GM18526 (cell line): ENCODE results near the gene SLC16A12.

ENCODE experiments used
- POLR2A ChIP-seq: IDR thresholded peaks from 3 replicates; pipeline ENCODE4 v1.6.1; 2011; ENCODE audit not compliant: insufficient read length; ENCODE audit errors: extremely low read depth

The SLC16A12 gene

DNA sequence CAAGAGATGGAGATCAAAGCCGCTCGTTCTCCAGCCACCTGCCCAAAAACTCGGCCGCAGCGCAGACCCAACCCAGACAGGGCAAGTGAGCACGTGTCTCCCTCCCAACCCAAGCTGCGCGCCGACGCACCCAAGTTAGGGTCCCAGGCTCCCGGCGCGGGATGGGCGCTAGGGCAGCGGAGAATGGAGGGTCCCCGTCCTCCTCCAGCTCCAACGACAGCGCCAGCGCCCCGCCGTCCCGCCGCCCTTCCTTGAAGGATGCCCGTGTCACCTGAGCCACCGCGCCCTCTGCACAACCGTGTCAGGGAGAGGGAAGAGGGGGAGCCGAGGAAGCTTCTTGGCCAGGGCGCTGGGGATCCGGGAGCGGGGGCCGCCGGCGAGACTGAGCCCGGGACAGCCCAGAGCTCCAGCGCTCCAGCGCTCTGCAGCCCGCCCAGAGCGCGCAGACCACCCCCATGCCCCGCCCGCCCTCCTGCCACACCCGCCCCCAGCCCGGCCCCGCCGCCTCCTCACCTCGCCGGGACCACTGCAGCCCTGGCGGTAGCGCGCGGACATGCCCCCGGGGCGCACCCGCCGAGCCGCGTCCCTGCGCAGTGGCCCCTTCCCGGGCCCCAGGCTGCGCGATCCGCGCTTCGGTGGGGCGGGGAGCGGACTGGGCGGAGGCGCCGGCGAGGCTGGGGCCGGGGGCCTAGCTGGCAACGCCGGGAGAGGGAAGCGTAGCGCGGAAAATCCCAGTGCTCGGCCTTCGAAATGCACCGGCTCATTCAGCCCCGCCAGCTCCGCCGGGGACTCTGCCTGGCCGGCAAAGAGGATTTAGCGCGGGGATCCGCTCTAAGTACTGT is at the start of gene SLC16A12:
SLC16A12 (minus strand) TSS at position 424 of the 842 bp plus-strand sequence. CDS start 73,016 bp downstream, outside the sequence.
- no peak for TF ChIP-seq POLR2A

DNA sequence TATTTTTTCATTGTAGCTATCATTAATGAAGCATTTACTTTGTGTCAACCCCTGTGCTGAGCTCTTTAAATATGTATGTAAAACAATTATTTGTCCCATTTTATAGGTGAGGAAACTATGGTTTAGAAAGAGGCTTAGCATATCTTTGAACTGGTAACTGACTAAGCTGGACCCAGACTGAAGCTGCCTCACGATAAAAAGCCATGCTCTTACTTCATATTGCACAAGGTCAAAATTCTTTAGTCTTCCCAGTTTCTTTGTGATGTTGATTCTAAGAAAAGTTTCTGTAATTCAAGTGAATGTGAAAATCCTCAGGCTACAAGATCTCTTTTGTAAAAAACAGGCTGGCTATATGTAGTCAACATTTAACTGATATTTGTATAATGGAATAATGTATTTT is 46.6 kb upstream of the SLC16A12 start:
- no peak for TF ChIP-seq POLR2A

DNA sequence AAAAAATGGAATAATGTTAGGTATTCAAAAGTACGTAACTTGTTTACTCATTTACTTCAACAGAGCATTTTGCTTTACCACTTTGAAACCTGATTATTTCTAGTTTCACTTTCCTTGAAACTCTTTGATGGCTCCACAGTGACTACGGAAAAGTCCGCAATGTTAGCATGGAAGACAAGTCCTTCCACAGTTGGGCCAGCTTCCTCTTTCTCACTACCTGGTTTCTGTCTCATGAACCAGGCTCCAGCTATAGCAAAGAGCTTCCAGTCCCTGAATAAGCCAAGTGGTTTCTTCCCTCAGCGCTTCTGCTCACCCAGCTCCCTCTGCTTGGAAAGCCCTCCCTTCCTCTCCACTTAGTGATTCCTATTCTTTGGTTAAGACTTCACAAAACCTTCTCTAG is 44.8 kb upstream of the SLC16A12 start:
- TF ChIP-seq POLR2A: no peak

DNA sequence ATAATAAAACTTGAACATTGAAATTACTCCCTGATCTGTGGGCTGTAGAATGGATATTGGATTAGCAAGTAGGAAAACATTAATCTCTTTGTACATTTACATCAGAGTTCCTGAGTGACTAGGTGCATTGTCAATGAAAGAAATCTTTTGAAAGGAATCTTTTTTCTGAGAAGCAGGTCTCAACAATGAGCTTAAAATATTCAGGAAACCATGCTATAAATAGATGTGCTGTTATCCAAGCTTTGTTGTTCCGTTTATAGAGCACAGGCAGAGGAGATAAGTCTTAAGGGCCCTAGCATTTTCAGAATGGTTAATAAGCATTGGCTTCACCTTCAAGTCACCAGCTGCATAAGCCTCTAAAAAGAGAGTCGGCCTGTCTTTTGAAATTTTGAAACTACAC is 41.3 kb upstream of the SLC16A12 start:
- no peak for TF ChIP-seq POLR2A

DNA sequence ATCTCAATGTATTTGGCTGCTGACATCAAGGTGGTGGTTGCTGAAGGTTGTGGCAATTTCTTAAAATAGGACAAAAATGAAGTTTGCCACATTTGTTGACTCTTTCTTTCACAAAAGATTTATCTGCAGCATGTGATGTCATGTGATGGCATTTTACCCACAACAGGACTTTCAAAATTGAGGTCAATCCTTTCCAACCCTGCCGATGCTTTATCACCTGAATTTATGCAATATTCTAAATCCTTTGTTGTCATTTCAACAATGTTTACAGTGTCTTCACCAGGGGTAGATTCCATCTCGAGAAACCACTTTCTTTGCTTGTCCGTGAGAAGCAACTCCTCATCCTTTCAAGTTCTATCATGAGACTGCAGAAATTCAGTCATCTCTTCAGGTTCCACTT is 40.6 kb upstream of the SLC16A12 start:
- TF ChIP-seq POLR2A: no peak

GRCh38 chr10:89575031-89575430 is 39.6 kb upstream of the SLC16A12 start:
- no peak for TF ChIP-seq POLR2A

DNA sequence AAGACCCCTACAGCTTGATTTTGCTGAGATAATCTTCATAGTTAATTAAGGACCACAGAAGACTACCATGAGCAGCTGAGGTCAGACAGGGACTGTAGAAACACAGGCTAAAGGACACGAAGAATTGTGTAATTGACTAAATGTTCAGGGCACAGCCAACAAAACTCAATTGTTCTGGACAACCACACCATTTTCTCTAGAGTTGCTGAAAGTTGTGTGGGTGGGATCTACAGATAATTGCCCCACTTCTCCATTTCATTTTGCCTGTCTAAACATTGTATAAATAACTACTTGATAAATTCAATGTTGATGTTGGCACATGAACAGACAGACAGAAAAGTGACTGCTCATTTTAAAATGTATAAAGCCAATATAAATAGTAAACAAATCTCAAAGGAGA is 39.0 kb upstream of the SLC16A12 start:
- no peak for TF ChIP-seq POLR2A

DNA sequence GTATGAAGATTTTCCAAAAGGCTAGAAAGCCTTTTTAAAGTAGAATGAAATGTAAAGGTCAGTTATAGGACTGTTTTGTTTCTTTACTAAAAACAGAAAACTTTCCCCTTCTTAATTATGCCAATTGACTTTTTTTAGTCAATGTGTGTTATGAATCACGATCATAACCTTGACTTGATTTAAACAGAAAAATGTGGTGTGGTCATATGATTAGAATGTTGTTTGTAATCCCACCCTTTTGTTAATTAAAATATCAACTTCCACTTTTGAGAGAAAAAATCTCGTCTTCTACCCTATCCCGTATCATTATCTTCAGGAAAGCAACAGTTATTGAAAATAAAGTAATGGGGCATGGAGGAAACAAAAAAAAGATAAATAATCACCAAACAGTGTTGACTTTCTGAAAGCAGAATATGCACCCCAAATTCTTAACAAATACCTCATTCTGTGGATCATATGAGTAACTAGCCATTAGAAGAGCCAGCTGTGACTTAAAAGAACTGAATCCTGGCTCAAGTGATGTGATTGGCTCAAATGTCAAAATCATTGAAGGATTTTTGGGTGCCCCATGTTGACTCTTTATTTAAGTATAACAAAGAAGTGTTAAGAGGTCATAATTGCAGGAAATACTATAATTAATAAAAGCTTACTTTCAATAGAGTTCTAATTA is 32.3 kb upstream of the SLC16A12 start:
- TF ChIP-seq POLR2A: no peak

DNA sequence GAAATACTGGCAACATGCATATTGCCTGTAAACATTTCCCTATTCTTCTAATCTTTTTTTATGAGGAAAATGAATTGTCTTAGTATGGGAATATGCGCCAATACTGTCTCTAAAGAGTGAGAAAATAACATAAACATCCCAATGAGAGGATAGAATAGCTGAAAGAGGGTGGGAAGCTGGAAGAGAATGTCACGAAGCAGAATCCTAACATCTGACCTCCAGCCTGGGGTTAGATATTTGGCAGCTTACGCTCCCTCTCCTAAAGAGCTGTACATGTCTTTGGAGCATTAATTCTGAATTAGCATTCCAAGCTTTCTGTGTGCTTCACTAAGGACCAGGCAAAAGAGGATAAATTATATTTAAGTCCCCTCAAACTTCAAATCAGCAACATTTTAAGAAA is 31.6 kb upstream of the SLC16A12 start:
- no peak for TF ChIP-seq POLR2A

DNA sequence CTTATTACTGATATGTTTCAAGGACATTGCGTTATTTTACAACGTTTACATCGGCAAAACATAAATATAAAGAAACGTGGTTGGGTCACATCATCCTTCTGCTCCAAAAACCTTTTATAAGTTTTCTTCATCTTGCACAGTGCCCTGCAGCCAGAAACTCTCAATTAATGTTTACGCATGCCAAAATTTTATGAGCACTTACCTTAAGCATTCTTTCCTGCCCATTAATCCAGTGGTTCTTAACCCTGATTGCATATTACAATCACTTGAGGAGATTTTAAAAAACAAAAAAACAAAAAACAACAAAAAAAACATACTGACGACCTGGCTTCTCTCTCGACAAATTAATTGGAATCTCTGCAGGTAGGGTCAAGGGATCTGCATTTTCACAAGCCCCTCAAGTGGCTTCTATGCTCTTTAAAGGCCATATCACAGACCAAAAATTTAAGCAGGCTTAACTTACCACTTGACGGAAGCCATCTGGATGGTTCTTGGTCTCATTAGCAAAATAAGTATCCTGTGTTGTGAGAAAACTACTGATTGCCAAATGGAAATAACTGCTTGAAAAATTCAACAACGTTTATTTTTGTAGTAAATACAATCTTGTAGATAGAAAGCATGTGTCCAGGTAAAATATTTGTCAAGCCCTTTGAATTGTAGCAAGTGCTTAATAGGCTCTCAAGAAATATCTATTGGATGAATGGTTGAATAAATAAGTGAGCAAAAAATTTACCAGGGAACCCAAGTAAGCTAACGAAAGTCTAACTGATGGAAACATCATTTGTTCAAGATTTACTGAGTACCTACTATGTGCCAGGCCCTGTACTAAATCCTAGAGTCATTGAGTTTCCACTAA is 30.9 kb upstream of the SLC16A12 start:
- TF ChIP-seq POLR2A: no peak

DNA sequence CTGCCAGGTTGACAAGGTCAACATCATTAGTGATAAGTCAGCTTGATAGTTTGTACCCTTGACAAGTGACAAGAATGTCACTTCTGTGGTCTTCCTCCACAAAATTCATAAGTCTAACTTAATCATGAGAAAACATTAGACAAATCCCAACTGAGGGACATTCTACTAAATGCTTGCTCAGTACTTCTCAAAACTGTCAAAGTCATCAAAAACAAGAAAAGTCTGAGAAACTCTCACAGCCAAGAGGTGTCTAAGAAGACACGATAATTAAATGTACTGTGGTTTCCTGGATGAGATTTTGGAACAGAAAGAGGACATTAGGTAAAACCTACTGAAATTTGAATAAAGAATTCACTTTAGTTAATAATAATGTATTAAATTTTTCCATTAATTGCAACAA is 29.8 kb upstream of the SLC16A12 start:
- no peak for TF ChIP-seq POLR2A

DNA sequence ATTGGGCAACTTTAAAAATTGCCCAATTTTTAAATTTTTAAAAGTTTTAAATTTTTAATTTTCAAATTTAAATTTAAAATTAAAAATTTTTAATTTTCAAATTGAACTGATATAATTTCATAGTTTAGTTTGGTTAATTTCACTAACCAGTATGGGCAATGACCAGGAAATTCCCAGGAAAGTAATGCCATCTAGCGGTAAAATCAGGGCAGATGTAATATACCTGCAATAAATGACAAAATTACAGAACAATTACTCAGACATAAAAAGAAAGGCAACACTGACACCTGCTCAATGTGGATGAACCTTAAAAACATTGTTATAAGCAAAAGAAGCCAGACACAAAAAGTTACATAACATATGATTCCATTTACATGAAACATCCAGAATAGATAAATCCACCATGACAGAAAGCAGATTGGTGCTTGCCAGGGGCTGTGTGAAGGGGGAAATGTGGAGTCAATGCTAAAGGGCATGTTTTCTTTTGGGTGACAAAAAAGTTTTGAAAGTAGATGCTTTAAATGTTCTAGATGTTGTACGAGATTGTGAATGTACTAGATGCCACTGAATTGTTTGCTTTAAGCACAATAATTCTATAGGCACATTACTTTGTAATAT is 28.6 kb upstream of the SLC16A12 start:
- no peak for TF ChIP-seq POLR2A

- no peak for TF ChIP-seq POLR2A
These were observed 27.9 kb upstream of the SLC16A12 start for GRCh38 chr10:89563311-89563710.

DNA sequence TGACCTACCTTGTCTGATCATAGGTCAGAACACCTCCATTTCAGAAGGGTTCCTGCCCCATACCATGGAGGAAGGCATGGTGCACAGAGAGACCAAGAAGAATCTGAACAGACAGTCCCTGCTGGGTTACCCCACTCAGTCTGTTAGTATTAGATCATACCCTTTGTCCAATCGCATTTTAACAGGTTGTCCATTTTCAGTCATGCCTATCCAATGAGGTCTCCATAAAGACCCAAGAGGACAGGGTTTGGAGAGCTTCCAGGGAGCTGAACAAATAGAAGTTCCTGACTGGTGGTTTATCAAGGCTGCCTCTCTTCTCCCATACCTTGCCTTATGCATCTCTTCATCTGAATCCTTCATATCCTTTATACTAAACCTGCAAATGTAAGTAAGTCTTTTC is 21.2 kb upstream of the SLC16A12 start:
- TF ChIP-seq POLR2A: no peak

DNA sequence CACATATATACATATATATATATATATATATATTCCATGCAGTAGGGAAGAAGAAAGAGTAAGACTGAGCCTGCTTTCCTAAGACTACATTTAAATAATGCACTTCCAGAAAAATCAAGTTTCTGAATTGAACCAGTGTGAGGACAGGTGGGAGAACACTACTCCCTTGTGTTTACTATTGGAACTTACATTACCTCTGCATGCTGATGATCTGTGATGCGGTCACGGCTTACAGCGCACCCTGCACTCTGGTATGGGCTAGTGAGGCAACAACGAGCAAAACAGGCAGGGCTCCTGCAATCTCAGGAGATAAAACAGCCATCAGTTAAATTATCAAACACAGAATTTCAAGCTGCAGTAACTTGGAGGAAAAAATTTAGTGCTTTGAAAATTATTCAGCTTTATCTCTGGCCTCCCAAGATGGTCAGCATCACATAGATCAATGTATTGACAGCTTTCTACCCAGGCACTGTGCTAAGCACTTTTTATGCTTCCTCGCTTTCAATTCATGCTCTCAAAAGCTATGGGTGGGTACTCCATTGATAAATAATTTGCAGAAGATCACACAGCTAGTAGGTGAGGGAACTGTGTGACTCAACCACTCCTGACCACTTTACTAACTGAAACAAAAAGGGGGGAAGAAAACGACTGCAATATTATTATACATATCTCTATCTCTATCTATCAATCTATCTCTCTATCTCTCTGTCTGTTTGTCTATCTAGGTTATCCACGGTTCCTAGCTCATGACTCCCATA is 20.5 kb upstream of the SLC16A12 start:
- TF ChIP-seq POLR2A: no peak

GRCh38 chr10:89554433-89554832 is 19.0 kb upstream of the SLC16A12 start:
- TF ChIP-seq POLR2A: no peak
